Stimulated activated CD8-positive, alpha-beta memory T cell treated with anti-CD3 and anti-CD28 coated beads, Interleukin-15, amount 100 ng/mL, for 48 hours (primary cell): Measurements from ENCODE around the gene ZNF26.

Experiments used
- DNase-seq, 2 donors: peaks; one replicate each; pipeline ENCODE4 v3.0.0-alpha.2; 2020; ENCODE audit warnings: low read depth in 2 of 2

The ZNF26 gene

GRCh38 chr12:133061954-133062353 is 75.8 kb downstream of the ZNF26 start:
- DNase-seq = no peak

GRCh38 chr12:133063556-133063955 is 77.4 kb downstream of the ZNF26 start:
- no peak for DNase-seq

GRCh38 chr12:133073836-133074235 is 87.7 kb downstream of the ZNF26 start:
- DNase-seq = no peak
